Fibroblast of villous mesenchyme (primary cell): ENCODE data around the gene FRMPD2. TPM values are rescaled to one million over a fixed set of nuclear protein-coding genes. Genes with fewer than 3 reads are reported as not detected.
"Not testable (repeated sequence)": the region's sequence is repeated elsewhere in the genome, so short reads cannot be mapped to it uniquely, and the experiment has no call there.

Experiments
- DNase-seq: peaks from one replicate; pipeline ENCODE4 v3.0.0-alpha.2; 2010; ENCODE audit warnings: low read depth
- H3K4me3 ChIP-seq: 2 replicates; pipeline ENCODE4 v1.5.1; 2011; ENCODE audit warnings: low read depth, mild to moderate bottlenecking, low read length
- total RNA-seq: library from RNA; depleted of rRNA; stranded (reverse); fragments of >200 nt; gene quantifications from 2 replicates; pipeline ENCODE4 v1.2.3, GENCODE V29; 2012
- TF ChIP-seq, protein P1 (sequence below): IDR thresholded peaks from 2 replicates; pipeline ENCODE4 v1.5.1; 2012; ENCODE audit warnings: low read depth, mild to moderate bottlenecking, low read length; ENCODE audit not compliant: insufficient read depth

Gene FRMPD2
- total RNA-seq, 1 donor: under 0.01 TPM

- TF ChIP-seq, protein P1, sequence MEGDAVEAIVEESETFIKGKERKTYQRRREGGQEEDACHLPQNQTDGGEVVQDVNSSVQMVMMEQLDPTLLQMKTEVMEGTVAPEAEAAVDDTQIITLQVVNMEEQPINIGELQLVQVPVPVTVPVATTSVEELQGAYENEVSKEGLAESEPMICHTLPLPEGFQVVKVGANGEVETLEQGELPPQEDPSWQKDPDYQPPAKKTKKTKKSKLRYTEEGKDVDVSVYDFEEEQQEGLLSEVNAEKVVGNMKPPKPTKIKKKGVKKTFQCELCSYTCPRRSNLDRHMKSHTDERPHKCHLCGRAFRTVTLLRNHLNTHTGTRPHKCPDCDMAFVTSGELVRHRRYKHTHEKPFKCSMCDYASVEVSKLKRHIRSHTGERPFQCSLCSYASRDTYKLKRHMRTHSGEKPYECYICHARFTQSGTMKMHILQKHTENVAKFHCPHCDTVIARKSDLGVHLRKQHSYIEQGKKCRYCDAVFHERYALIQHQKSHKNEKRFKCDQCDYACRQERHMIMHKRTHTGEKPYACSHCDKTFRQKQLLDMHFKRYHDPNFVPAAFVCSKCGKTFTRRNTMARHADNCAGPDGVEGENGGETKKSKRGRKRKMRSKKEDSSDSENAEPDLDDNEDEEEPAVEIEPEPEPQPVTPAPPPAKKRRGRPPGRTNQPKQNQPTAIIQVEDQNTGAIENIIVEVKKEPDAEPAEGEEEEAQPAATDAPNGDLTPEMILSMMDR: no peak
- DNase-seq: no peak
- H3K4me3 ChIP-seq: no peak overlapping the region
Measured at GRCh38 chr10:48187126-48187525, 87.4 kb downstream of the FRMPD2 start.

DNA sequence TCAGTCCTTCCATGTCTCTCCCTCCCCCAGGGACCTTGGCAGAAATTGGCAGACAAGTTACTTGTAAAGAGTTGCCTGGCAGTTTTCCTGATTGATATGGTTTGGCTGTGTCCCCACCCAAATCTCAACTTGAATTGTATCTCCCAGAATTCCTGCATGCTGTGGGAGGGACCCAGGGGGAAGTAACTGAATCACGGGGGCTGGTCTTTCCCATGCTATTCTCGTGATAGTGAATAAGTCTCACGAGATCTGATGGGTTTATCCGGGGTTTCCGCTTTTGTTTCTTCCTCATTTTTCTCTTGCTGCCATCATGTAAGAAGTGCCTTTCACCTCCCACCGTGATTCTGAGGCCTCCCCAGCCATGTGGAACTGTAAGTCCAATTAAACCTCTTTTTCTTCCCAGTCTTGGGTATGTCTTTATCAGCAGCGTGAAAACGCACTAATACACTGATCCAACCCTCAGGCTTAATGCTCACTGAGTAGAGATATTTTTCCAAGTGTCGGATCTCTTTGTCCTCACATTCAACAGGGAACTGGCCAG is 88.2 kb downstream of the FRMPD2 start:
- DNase-seq, H3K4me3 ChIP-seq: not testable (repeated sequence)

- no peak overlapping the region for H3K4me3 ChIP-seq
- TF ChIP-seq, protein P1: no peak
- DNase-seq: no peak
Measured at GRCh38 chr10:48184224-48184623, 90.3 kb downstream of the FRMPD2 start.

DNA sequence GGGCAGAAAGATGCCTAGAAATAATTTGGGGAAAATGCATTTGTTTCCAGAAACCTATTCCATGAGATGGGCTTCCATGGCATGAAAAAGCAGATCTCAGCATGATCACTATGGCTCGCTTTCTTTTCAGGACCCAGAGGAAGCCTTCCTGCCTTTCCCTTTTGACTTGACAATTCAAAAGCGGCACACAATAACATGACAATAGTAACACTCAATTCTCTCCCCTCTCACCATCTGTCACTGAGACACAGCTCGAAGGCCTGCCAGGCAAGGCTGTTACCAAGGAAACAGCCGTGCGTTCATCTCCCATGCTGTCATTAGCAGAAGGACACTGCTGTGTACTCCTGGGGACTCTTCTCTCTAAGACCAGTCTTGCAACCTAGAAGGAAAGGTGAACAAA is 101.8 kb downstream of the FRMPD2 start:
- DNase-seq, H3K4me3 ChIP-seq: not testable (repeated sequence)

GRCh38 chr10:48160670-48161069 is 113.8 kb downstream of the FRMPD2 start:
- not testable (repeated sequence) for H3K4me3 ChIP-seq, DNase-seq

GRCh38 chr10:48160163-48160562 is 114.3 kb downstream of the FRMPD2 start:
- not testable (repeated sequence) for H3K4me3 ChIP-seq

DNA sequence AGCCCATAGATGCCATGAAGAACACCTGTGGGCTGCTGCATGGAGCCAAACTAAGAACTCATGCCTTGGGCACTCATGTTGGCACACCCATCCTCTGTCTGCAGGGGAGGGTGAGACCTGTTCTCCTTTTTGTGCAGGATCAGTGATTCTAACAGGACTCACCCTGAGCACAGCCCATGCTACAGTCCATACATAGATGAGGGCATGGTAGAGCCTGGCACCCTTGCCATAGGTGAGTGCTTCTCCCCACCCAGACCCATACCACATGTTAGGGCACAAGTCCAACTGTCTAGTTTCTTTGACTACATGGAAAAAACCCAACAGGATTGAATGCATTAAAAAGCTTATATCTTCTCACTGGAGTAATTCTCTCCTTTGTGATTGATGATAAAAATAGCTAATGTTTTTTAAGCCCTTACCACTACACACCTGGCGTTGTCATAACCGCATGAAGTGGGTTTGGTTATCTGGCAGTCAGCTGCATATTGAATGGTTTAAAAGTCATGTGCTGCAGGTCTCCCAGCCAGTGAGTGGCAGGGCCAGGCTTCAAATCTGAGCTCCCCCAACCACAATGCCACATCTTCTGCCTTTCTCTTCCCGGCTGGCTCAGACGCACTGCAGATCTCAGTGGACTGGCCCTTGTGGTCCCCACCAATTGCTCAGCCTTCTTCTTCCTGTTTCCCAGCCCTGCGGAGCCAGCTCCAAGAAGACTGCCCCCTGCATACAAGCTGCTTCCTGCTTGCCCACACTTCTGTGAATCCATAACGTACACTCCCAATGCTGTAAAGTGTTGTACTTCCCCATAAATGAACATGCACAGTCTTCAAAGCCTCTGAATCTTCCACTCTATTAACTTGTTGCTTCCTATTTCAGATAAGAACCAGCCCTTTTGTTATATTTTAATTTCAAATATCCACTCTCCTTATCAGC is 120.0 kb downstream of the FRMPD2 start:
- H3K4me3 ChIP-seq, DNase-seq: not testable (repeated sequence)

More at GRCh38 chr10:48160163-48160562, 114.3 kb downstream of the FRMPD2 start:
- DNase-seq: not testable (repeated sequence)

- DNase-seq, H3K4me3 ChIP-seq: not testable (repeated sequence)
Measured at GRCh38 chr10:48147643-48148042, 126.9 kb downstream of the FRMPD2 start.

DNA sequence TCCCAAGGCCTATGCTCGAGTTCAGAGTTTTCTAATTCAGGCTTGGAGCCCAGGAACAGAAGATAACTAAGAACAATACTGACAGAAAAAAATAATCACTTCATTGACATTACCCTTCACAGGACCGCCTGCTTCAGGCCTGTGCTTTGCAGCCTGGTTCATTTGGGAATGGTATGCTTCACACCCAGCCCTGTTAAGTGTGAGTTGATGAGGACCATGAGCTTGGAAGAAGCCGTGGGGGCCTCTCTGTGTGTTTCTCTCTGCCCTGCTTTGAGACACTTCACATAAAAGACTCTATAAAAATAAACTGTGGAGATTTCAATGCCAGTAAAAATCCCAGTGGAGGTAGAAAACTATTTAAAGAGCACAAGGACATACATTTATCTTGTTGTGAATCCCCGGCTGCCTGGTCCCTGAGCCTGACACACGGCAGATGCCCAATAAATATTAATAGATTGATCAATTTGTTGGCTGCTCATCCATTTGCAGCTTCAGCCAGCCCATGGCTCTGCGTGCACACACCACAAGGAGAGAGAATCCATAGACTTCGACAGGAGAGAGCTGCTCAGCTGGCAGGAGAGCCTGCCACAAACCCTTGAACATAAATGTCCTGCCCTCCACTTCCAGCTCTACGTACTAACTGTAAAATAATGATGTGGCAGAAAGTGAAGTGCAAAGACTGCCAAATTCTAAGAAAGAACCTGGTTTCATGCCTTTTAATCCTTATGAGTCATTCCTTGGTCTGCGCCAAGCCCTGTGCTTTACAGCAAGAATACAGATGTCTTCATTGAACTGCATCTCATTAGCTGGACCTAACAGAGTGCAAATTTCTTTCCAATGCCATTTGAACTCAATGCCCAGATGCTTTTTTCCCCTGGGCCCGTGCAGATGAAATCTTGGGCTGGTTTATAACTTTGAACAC is 130.5 kb downstream of the FRMPD2 start:
- H3K4me3 ChIP-seq, DNase-seq: not testable (repeated sequence)

DNA sequence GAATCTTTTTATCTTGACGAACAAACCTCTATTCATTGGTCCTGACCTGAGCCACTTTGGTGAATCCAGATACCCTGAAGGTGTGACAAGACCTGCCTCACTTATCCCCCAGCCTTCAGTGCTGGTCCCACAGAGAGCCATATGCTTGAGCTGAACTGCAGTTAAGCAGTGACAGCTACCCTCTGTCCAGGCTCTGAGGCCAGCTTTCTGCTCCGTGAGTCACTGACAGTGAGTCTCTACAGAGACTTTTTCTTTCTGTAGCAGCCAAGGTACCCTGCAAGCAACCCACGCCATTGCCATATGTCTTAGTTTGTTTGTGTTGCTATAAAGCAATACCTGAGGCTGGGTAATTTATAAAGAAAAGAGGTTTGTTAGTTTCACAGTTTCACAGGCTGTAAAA is 133.5 kb downstream of the FRMPD2 start:
- not testable (repeated sequence) for H3K4me3 ChIP-seq, DNase-seq

DNA sequence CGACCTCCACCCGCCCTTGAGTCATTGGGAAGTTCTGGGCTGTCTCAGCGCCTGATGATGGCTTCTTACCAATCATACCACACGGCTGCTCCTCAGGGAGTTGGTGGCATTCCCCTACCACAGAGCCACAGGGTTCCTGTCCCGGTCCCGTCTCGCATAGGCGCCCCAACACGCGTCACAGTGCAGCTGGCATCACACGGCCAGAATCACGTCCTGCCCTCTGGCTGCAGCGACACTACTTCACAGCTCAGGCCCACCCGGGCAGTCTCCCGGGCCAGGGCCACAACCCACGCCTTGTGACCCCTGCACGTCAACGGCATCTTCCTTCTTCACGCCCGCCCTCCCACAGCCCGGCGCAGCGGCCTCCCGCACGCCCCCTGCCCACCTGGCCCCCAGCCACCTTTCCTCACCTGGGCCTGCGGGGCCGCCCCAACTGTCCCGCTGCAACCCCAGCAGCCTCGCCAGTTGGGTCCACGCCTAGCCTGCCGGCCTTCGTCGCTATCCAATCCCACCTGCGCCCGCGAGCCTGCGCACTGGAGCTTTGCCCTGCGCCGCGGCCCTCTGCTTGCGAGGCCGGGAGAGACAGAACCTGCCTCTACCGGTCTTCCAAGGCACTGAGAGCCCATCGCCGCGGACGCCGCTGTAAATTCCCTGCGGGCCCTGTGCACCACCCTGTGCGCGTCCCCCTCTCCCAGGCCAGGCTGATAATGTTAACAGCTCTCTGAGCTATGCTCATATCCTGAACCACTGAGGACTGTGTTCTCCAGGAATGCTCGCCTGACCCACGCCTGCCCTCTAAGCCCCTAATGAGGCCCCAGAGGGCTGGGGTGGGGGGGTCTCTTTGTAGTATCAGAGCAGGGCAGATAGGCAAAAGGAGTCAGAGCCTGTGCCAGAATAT is 134.3 kb downstream of the FRMPD2 start:
- DNase-seq, H3K4me3 ChIP-seq: not testable (repeated sequence)

GRCh38 chr10:48128954-48129353 is 145.5 kb downstream of the FRMPD2 start:
- DNase-seq: not testable (repeated sequence)

DNA sequence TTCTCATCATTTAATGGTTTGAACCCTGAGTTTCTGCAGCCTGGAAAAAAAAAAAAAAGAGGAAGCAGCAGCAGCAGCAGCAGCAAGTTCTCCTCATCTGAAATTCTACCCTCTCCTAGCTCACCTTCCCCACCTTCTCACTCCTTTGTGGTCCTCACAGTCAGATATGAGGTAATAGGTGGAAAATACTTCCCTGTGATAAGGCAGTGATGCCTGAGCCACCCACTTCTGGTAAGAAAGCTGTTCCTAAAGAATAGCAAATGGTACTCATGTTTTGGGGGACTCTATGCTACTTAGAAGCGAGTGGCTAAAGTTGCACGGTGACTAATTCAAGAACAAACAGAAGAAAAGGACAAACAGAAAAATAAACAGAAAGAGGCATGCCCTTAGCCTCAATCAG is 148.2 kb downstream of the FRMPD2 start:
- not testable (repeated sequence) for DNase-seq, H3K4me3 ChIP-seq

More at GRCh38 chr10:48128954-48129353, 145.5 kb downstream of the FRMPD2 start:
- not testable (repeated sequence) for H3K4me3 ChIP-seq
